Renal cortical epithelial cell (primary cell): ENCODE data around the gene CXCR4. TPM values are rescaled to one million over a fixed set of nuclear protein-coding genes. Genes with fewer than 3 reads are reported as not detected.

ENCODE experiments used
- DNase-seq: peaks from one replicate; pipeline ENCODE4 v3.0.0-alpha.2; 2011; ENCODE audit warnings: low read depth
- total RNA-seq: library from RNA; depleted of rRNA; stranded (reverse); fragments of >200 nt; gene quantifications from 2 replicates; pipeline ENCODE4 v1.2.3, GENCODE V29; 2014

CXCR4 gene
- total RNA-seq, 1 donor from 2014 or later: 1.6 TPM

DNA sequence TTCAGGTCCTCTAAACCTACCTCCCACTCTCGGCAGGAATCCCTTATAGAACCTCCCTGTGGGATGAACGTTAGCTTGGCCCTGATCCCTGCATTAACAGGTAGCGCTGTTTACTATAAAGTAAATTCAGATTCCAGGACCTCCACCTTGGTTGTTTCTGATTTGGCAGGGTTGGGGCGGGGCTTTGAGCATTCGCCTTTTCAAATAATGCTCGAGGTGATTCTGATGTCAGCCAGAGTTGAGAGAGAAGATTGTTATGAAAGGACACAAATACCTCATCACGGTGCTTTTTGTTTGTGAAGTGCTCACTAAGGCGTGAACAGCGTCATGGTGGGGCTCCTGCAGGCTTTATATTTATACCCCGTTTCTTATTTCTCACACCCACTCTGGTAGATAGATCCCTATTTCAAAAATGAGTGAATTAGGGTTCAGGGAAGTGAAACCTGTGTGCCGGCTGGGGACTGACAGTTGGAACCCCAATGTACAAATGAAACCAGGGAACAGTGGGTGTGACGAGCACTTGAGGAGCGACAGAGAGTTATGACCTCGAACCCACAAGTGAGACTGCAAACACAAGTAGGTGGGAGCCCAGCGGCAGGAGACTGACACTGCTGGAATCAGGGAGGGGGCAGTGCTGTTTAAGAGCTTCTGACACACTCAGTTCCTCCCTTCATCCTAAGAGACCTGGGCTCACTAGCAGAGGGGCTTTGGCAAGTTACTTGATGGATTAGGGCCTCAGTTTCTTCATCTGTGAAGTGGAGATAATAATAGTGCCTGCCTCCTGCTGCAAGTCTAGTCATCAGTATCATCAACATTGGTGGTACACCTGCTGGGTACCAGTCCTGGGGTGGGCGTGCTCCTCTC is 14.2 kb upstream of the CXCR4 start:
- DNase-seq: peak; percentile 31

DNA sequence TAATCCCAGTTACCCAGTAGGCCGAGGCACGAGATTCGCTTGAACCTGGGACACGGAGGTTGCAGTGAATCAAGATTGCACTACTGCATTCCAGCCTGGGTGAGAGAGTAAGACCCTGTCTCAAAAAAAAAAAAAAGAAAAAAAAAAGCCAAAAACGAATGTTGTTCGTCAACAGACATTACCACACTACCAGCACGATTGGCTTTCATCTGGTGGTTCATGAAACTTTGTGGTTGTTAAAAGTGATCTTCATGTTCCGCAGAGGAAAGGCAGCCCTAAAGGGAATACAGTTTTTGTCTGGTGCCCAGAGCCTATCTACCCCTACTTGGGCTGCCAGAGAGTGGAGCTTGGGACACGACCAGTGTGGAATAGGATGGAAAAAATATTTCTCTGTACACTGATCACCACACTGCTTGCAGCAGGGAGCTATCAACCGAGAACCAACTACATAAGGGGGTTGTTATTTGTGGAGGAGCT is 13.6 kb upstream of the CXCR4 start:
- no peak for DNase-seq

DNA sequence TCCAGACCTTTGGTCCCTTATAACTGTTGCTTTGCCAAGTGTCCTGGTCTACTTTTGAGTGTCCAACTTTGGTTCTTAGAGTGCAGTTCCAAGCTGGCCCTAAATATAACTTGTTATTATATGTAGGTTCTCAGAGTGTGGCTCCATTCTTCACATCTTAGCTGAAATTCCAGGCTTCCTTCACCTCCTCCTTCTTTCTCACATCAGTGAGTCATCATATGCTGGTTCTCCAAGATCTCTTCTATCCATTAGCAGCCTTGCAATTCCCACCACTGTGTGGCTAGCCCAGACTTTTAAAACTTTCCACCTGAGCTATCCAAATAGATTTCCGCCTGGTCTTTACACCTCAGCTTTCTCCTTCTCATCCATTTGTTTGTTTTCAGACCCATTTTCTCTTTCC is 12.6 kb upstream of the CXCR4 start:
- DNase-seq: peak; percentile 55

DNA sequence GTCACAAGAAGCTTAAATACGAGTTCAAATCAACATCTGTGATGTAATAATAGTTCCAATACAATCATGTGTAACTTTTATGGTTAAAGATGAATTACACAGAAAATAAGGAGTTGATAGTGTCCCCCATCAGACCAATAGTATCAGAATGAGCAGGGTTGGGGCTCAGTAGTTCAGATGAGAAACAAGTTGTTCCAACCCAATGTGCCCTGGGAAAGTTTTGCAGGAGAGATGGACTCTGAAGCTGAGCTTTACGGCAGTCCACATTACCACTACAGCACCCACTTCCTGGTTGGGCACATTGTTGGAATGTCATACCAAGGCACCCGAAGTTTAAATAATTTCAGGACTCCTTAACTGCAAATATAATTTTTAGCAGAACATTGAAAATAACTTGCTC is 12.1 kb upstream of the CXCR4 start:
- no peak for DNase-seq

DNA sequence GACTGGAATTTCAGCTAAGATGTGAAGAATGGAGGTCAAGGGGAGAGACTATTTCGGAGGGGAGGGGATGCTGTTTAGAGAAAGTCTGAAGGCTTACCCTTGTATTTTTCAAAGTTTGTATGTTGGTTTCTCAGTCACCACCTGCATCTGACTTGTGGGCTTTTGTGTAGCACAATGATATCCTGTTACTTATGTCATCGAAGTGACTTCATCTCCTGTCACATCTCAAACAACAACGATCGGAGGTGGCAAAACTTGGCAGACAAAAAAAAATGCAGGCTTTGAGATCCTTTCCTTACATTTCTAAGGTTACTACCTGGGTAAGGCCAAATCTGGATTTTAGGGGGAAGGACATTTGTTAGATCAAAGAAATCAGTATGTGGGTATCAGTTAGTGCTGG is 11.7 kb upstream of the CXCR4 start:
- DNase-seq: no peak

DNA sequence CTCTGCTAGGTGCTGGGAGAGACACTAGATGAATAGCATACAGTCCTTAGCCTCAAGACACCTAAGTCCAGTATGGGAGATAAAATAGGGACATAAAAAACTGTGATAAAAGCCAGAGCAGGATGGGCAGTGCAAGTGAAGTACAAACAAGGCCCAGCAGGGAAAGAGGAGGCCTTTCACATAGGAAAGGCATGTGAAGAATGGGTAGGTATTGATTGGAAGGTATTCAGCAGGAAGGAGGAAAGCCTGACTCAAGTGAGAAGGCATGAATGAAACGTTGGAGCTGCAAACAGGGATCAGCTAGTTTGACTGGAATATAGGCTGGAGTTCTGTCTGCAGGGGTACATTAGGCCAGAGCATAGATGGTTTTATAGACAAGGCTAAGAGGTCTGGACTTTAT is 11.0 kb upstream of the CXCR4 start:
- no peak for DNase-seq

DNA sequence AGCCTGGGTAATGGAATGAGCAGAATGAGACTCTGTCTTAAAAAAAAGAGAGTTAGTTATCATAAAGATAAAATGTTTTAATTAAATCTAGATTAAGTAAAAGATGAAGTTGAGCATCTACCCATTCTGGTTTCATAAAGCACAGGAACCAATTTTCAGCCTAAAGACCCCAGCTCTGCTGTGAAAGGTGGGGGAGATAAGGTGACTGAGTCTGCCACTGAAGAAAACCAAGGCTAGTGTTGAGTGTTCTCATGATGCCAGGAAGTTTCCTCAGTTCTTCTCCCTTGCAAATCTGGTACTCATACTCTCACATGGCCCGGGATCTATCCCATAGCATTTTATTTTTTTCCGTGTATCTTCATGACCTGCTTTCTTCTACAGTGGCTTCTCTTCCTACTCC is 10.4 kb upstream of the CXCR4 start:
- no peak for DNase-seq

DNA sequence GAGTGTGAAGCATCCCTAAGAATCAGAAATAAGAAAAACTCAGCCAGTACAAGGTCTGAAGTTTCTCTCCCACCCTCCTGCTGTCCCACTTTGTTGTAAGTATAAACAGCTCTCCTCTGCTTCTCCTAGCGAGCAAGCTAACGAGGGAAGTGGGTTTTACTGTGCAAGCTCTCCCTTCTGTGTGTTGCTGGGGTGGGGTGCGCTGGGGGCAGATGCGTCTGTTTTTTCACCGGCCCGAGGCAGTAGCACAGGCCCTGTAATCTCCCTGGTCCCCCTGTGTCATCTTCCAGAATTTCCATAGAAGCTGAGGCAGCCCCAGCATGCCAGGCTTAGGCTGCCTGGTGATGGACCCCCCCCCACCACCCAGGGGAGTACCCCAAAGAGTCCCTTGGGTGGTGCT is 9.4 kb upstream of the CXCR4 start:
- no peak for DNase-seq

DNA sequence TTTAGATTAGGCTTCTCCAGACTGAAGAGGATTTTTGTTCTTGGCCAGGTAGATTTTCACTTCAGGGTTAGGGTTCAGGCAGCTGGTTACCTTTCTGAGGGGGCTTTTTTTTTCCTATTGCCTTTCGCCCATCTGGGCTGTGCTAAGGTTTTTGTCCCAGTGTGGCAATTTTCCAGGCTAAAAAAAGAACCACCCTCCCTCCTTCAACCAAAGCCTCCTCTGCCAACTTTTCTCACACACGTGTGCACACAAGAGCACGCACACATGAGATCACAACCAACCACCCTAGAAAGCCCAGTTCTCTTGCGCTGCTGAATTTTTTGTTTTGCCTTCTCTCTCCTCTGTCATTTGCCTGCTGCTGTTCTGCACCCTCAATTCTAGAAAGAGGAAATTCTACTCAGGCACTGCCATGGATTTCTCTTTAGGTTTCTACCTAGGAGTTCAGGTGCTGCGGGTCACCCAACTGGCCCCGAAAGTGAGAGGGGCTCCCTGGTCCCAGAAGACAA is 8.5 kb upstream of the CXCR4 start:
- no peak for DNase-seq

DNA sequence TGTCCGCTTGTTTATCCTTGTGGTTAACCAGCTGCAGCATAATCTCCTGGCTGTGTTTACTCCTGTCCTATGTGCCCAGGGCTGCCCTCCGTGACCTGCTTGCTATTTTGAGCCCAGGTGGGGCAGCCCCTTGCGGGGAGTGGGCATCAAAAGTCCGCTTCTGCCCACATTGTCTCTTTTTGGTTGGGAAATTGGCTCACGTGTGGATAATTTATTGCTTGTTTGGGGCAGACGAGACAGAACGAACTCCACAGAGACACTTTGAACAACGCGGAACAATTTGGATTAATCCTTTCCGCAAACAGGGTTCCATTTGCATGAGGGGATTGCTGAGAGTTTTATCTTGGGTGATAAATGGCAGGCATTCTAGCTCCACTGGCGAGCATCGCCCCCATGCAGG is 8.1 kb upstream of the CXCR4 start:
- DNase-seq: no peak

DNA sequence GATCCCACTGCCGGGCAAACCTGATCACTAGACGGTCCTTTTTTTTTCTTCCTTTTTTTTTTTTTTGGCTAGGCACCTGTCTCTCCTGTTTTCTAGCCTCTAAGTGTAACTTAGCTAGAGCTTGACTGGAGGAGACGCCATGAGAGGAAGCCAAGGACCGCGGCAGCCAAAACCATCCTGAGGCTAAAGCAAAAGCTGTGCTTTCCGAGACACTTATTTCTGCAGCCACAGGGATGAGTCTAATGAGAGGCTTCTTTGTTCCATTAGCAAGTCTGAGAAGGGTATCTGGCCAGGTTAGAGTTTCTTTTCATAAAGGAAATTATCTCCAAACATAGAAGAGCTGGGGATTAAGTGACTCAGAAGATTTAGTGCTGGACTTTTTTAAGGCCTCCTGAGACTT is 7.3 kb upstream of the CXCR4 start:
- no peak for DNase-seq

DNA sequence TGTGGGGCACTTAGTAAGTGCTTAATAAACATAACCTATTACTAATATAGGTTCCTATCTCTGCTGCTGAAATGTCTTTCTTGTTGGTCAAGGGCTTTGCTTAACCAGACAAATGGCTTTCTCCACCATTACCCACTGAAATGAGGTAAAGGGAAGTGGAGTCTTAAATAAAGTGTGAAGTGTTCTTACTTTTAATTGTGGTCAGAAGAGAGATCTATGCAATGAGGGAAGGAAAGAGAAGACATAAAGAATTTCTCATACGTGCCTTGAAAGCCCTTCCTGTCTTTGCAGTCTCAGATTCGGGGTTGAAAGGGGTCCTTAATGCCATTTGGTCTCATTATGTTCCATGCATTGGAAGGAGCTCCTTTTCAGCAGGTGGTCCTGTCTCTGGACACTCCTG is 6.9 kb upstream of the CXCR4 start:
- no peak for DNase-seq

DNA sequence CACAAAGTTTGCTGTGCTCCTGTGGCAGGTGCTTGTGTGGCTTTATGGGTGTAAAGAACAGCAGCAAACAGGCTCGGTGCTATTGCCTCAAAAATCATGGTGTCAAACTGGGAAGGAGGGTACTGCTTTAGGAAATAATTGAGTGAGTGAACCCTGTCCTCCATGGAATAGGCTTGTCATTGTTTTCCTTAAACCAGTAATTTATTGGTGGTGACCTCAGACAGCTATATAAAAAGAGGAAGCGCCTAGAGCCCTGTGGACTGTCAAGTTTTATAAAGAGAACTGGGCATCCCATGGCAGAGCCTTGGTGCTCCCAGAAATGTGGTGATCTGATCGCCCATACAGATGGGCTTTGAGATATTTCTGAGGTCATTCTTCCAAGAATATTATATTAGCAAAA is 4.7 kb upstream of the CXCR4 start:
- no peak for DNase-seq

DNA sequence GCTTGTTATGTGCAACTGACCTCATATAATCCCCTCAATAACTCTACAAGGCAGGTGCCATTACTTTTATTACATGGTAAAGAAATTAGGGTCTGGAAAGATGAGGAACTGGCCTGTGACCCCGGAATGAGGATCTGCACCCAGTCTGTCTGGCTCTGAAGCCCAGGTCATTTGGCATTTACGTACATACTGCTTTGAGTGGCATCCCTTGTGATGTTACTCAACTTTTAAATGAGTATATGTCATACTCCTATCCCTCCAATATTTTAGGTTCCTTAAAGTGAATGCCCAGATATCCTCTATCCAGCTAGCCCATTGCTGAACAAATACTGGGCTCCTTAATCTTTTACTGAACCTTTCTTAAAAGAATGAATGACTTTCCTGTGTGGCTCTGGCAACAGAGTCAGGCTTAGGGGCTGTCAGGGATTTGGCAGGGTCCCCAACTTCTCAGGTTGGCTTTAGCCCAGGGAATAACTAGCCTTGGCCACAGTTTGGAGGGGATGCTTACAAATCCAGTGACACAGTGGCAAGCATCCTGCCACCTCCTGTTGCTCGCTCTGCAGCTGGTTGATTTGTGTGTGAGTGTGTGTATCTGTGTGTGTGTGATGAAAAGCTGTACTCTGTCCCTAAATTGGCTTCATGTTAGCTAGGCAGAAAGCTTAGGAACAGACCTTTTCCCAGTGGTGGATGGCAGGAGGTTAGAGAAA is 3.4 kb upstream of the CXCR4 start:
- no peak for DNase-seq

DNA sequence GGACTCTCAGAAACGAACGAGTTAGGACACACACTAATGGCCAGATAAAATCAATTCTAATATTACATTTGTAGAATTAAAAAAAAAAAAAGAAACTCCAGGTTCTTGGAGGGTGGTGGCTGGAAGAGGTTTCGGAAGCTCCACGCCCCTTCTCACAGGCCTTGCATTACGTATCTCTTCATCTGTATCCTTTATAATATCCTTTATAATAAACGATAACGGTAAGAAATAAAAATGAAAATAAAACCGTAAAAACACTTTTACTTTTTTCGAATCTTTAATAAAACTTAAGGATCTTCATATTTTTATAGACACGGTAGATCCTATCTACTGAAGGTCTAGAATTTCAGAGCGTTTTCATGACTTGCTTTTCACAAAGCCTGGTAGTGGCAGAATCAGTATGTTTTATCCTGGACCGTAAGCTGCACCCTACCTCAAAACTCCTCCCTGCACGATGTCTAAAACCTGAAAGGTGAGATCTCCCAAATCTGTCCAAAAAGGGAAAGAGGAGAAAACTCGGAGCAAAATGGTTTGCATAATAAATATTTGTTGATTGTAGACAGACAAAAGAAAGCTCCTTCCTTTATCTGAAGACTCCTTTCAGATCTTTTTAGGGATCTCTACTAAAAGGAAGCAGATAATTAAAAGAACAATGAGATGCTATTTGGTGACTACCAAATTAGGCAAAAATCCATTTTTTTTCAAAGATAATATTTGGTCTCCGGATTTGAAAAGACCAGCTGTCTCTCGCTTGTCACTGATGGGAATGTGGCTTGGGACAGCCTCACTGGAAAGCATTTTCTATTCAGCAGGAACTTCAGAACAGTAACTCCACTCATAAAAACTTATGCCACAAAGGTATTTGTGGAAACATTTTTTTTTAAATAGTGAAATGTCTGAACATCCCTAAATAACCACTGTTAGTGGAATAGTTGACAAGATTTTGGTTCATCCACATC is 2.0 kb upstream of the CXCR4 start:
- no peak for DNase-seq

DNA sequence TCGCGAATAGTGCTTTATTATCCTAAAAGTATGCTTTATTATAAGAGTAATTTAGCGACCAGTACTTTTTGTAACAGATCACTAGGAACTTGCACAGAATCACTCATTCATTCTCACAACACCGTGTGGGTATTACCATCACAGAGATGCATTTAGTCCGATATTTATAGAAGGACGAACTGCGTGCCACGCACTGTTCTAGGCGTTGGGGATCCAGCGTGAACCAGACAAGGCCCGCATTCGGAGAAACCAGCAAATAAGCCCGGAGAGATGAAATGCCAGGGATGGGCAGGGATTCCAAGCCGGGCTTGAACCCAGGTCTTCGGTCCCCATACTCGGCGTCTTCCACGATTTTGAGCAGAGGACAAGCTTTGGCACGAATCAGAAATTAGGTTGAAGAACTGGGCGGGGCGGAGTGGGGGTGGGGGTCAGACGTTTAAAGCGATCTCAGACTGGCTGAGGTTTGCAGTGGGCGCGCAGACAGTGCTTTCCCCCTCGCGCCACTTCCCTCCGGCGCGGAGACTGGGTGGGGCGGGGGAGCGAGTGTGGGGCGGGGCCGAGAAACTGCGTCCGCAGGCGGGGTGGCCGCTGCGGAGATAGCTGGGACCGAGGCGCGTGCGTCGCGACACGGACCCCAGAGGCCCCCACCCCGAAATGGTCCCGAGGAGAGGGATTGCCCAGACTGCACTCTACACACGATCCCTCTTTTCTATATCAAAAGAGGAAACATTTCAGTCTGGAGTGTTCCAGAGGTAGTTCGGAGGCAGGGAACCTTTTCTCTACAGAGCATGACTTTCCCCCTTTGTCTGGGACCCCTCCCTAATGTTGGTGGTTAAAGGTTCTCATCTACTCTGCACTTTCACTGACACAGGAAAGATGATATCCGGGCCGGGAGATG is 1.1 kb upstream of the CXCR4 start:
- DNase-seq: no peak

DNA sequence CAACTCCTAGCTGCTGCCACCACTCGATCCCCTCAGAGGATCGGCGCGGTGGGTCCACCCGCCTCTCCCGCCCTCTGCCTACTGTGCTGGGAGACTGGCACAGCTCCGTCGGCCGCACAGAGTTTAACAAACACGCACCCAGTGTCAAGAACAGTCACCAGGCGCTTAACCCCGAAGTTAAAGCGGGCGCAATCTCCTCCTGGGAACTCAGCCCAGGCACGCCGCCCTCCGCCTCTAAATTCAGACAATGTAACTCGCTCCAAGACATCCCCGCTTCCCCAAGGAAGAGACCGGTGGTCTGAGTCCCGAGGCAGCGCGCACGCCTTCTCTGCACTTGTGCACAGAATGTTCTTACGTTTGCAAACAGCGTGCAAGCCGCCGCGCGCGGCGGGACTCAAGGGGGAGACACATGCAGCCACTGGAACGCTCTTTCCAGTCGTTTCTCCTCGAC is 533 bp downstream of the CXCR4 start:
- DNase-seq: no peak

DNA sequence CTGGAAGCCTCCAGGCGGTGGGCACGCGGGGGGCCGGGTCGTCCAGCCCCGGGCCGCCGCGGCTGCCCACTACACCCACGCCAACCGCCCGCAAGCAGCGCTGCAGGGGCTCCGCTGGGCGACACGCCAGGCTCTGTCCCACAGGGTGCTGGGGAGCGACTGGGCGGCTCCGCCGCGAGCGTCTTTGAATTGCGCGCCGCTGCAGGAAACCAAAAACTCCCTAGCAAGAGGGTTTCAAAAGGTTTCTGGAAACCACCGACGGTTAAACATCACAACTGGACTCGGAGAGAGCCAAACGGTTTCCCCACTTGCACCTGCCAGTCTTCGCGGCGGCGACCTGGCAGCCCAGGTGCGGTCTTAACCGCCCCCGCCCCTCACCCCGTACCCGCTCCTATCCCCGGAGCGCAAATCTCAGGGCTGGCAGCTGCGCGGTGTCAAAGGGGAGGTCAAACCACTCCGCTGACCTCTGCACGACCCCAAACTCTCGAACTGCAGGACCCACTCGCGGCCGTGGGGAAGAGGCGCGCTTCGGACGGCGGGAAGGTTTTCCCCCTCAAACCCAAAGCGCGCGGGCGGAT is 1.0 kb downstream of the CXCR4 start:
- DNase-seq: no peak

DNA sequence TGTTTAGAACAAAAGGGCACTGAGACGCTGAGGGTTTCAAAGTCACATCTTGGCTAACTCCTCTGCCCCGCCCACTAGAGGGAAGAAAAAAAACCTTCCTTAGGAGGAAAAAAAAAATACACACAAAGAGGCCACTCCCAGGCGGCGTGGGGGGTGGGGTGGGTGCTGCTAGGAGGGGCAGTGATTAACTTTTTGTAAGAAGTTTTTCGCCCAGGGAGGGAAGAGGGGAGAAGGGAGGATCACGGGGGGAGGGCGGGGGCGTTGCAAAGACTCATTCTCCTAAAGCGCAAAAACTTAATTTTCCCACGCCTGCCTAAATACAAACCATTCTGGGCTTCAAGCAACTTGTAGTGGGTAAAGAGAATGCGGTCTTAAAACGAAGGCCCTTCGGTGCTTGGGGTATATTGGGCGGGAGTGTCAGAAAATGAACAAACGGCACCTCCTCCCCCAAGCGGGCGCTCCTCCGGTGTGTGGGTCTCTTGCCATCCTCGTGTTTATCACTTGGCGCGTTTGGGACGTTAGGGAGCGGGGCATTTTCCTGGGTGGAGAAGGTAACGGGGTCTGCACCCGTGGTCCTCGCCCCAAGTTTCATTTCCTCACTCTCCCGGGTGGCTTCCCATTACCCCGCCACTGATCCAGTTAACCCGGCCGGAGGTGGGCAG is 1.7 kb downstream of the CXCR4 start:
- DNase-seq: peak; percentile 48
